Midbrain (tissue), 1 donor: ENCODE measurements around the gene ITGA1.

Experiments
- DNase-seq: peaks from one replicate; lab custom pipeline; 2025; lab: John Stamatoyannopoulos, UW

ITGA1 gene

DNA sequence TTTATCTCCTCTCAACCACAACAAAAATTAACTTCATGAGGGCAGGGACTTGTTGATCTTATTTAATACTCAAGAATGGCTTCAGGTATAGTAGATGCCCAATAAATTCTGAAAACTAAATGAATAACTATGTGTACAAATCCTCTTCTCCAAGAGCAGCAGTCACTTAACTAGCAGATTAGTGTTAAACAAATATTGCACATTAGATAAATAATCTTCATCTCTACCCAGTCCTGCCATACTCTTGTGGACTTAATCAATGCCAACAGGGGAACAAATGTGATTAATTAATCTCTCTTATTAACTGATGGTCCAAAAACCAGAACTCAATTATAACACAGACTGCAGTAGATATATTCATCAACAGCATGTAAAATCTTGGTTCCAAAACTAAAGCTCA is 15.0 kb upstream of the ITGA1 start:
- no peak for DNase-seq

DNA sequence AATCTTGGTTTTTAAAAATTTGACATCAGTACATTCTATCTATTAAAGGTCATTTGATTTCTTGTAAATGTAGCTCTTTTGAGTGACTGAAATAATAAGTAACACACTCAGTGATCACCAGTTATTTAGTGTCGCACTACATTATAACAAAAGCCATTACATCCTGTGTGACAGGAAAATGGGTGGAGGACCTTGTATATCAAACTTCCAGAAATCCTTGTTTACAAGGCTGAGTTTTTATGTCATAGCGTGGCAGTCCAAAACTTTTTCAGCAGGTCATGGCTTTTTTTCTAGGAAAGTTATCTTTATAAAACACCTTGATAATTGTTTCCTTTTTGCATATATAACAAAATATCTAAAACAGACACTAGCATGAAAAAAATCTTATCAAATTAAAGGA is 14.4 kb upstream of the ITGA1 start:
- DNase-seq = no peak

DNA sequence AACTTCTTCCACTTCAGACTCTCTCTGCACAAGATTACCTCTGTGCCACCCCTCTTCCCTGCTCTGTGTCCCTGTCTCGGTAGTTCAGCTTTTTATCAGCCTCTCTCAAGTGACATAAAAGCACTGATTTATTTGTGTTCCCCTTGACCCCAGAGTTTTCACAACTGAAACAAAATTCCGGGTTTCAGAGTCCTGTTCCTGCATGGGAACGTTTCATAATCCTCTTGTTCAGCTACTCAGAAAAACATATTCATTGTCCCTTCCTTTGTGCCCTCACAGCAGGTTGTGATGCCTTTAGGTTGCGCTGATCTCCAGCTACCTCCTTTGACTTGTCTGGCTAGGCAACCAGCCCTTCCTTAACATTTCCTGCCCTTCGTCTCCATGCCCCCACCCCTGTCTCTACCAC is 13.7 kb upstream of the ITGA1 start:
- no peak for DNase-seq

DNA sequence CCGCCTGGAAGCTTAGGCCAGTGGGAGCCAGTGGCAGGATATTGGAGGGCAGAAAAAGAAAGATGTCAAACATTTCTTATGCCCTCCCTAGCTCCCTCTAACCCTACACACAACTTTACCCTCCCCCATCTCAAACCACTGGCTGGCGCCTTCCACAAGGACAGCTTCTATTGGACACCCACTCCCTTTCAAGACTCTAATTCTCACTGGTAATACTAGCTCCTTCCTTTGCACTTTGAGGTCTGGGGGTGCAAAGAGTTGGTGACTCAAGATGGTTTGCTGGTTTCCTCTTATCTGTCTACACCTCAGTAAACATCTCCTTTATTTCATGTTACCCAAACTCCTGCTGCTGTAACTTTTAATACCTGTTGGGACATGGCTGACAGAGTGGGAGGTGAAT is 11.6 kb upstream of the ITGA1 start:
- no peak for DNase-seq

DNA sequence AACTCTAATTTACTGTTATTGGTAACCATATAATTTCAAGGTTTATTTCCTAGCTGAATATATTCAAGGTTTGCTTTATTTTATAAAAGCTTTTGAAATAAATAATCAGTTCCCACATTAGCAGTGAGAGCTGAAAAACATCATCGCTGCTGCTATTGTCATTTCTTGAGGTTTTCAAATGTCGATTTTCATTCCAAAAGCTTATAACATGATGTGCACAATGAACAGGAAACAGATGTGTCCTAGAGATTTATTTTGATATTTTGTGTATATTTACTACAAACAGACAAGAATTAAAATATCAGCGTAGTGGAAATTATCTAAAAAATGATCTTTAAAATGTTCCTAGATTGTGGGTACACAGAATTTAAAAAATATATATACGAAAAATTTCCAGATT is 10.5 kb upstream of the ITGA1 start:
- no peak for DNase-seq

DNA sequence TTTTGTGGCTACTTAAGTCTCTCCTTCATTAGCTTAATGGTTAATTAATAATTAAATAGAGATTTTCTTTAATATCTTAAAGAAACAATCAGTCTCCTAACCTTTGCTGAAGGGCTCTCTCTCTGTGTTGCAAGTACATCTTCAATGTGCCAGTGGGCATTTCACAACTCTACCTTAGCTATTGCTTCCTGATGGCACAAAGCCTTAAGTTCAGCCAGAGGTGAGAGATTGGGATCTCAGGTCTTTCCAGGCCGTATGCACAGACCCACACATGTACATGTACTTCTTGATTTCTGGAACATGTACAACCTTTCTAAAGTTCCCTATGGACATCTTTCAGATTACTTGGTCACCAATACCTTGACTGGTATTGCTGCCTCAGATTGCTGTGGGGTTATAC is 8.9 kb upstream of the ITGA1 start:
- DNase-seq = no peak

DNA sequence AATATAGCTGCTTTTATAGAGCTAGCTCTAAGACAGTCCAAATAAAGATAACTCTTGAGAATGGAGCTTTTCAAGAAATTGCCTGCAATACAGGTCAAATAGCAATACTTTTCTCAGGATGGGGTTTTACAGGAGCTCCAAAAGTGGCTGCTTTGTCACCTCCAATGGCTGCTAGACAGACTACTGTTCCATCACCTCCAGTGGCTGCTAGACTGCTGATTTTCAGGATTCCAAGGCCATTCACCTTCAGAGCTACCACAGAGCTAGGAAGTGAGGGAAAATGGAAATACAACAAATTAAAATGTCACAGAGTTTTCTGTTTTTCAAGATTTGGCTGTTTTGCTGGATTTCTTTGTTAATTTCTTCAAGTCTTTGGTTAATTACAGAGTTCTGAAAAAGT is 8.5 kb upstream of the ITGA1 start:
- DNase-seq = no peak

DNA sequence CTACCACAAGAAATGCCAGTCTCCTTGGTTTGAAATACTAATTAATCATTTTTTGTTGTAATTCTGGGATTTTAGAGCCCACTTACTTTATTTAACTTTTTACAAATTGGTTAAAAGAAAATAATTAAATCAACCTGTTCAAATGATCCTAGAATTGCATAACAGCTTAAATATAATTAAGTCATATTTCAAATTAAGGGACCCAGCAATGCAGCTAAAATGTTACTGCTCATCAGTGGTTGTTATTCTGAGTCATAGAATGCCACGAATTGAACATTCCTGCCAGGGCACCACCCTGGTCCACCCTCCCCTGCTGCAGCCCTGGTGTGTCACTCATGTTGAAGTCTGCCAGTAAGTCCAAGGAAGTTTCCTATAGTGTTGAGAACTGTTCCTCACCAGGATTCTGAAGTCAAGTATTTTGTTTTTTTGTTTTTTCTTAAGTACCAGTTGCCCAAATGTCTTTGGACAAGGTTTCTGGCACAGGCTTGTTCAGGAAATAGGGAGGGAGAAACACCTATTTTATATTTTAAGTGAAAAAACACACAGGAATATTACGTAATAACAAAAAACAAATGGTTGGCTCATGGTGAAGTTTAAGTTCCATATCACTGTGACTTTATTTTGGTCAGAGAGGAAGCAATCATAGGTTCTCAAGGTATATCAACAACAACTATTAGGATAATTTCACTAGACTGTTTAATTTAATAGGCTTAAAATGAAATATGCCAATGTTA is 4.3 kb upstream of the ITGA1 start:
- no peak for DNase-seq

DNA sequence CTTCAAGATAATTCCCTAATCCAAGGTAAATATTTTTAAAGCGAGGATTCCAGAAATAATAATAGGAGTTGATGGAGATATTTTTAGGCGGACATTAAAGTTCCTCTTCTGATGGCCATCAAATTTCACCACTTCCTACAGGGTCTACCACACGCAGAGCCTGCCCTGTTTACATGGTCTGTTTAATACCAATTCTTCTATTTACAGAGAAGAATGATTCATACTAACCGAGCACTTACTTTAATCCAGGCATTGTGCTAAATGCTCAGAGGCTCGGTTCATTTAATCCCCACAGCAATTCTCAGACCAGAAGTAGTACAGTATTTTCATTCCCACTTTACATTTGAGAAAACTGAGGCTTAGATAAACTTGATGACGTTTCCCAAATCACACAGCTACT is 3.0 kb upstream of the ITGA1 start:
- DNase-seq = no peak

DNA sequence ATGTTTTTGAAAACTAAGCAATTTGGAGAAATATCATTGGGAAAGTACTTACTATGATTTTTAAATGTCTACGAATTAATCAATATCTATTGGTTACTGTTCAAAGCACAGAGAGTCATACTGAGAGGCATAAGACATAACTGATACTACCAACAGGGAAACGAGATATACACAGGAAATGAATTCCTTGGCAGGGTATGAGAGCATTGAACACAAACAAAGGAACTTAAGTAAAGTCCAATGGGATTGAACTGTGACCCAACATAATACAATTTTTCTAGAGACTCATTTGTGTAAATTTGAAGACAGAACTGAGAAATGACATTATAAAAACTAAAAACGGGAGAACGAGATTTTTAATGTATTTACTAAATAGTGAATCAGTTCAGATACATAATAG is 1.3 kb upstream of the ITGA1 start:
- DNase-seq = no peak

DNA sequence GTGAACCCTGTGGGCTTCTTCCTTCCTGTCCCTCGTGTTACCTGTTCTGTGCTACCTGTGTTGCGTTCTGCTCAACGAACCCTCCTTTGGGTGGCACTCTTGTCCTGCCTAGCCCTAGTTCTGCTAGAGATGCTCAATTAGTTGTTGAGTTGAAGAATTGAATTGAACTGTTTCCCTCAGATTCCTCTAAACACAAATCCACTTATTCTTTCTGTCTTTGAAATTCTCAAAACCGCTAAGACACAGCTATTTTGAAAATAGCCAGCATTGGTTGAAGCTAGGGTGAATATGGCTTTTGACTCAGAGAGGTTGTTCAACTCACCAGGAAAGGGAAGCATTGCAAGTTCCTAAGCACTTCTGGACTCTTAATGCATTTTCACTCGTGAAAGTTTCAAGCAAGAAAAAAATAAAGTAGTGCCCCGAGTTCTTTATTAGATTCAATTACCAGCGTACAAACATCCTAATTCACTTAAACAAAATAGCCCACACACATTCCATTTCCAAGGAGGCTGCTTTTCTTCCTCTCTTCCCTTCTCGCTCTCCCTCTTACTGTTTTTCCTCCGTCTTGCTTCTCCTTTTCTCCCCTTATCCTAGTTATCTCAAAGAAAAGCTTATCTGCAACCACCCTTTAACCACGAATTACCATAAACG is 642 bp upstream of the ITGA1 start:
- DNase-seq = no peak

DNA sequence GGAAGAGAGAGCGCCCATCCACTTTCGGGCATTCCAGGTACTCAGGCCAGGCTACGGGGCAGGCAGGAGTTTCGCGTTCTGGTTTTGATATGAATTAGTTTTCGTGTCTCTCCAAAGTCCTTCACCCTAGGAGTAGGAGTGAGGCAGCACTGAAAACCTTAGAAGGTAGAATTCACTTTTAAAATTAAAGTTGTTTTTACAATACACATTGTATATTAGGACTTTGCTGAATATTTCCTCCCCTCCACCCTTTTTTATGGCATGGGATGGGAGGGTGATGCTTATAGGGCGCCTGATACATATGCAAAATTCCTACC is 747 bp downstream of the ITGA1 start:
- no peak for DNase-seq

DNA sequence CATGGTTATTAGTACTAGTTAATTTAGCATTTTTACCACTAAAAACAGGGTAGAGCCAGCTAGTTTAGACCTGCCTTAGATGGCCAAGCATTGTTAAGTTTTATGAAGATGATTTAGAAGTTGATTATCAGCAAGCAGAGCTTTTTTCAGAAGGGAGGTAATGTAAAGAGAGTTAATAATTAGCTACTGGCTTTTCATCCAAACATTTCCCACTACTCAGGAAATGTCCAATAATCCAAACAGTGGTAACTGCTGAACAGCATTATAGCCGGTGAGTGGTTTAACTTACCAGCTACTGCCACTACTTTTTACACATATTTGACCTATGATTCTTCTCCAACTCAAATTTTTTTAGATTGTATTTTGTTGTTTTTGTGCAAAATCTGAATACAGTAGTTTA is 1.7 kb downstream of the ITGA1 start:
- DNase-seq = no peak

DNA sequence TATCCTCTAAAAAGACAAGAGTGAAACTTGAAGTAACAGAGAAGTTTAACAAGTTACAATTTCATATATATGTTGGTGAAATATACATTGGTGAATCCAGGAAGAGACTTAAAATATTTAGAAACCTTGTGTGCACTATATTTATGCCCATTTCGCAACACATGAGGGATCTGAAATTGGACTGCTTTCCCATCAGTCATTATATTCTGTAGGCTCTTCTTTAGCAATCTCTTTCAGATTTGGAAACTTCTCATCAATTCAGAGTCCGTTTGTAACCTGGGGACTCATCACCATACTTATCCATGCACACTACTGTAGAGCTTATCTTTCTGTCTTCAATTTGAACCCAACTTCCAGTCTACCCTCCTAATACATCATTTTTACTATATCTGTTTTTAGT is 2.1 kb downstream of the ITGA1 start:
- no peak for DNase-seq

DNA sequence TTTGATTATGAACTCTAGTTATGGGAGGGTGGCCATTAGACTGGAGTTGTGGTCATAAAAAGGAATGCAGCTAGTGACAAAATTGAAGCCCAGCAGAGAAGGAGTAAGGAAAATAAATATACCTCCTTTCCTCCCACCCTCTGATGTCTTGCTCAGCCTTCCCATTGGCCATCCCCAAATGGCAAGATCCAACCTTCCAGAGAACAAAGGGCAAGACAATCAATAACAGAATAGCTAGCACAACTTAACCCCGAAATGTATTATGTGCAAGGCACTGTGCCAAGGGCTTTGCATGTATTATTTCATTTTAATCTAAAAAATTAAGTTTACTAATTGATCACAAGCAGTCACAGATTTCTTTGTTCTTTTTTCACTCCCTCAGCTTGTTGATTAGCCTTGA is 3.6 kb downstream of the ITGA1 start:
- DNase-seq = no peak

DNA sequence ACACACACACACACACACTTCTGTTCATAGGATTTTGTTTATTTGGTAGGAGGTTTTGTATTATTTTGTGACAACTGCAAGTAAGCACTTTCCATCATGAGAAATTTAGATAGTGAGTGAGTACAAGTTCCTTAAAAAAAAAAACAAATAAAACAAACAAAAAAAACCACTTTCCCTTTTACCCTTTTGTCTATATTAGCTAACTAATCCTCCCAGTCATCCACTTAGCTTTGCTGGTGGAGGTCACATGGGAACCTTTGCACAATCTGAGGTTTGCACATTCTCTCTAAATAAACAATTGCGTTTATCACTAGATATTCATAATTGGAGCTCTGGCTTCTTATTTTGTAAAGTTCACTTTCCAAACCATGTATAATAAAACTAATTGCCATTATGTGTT is 6.8 kb downstream of the ITGA1 start:
- no peak for DNase-seq

DNA sequence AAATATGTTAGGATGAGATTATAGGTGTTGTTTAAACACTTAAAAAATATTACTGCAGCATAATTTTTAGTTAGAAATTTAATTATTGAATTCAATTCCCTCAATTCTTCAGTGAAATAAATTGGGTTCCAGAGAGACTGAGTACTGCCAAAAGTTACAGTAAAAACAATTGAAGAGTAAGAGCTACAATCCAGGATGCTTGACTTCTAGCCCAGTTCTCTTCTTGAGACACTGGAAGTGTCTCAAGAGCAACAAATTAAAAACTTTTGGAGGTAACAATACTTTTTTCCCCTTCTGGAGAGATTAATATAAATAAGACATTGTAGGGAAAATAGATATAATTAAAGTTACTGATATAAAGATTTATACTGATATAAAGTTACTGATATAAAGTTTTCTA is 8.3 kb downstream of the ITGA1 start:
- no peak for DNase-seq

DNA sequence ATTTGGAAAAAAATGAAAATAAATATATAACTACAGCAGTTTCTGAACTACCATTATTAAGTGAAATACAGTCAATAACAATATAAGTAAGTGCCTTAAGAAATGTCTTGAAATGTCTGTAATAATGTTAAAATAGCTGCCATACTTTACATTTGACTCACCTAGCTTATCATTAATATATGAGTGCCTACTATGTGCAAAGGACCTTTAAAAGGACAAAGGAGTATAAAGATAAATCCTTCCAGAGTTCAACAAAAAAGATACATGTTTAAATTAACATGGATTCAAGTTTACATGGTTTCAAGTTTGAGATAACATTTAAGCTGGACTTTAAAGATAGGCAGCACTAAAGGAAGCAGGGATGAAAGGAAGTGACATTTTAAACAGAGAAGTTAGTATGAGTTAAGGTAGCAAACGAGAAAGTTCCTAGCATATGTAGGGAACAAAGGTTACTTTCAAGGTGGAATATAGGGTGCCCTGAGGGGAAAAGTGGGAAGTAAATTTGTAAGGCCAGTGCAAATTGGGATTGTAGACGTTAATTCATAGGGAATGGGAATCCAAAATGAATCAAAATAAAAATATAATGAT is 8.9 kb downstream of the ITGA1 start:
- no peak for DNase-seq

DNA sequence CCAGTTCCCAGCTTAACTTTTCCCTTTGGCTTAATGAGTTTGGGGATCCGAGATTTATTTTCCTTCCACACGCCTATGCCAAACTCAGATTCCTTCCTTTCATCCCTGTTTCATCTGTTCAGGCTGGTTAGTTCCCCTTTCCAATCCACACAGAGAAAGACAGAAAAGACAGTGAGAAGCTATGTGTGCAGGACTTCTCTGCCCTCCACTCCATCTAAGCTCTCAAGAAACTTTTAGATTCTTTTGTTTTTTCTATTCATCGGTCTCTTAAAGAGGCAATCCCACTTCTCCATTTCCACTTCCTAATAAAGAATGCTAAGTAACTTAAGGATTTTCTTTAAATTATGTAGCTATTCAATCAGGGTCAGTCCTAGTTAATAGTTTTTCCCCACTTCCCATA is 11.2 kb downstream of the ITGA1 start:
- DNase-seq = no peak

DNA sequence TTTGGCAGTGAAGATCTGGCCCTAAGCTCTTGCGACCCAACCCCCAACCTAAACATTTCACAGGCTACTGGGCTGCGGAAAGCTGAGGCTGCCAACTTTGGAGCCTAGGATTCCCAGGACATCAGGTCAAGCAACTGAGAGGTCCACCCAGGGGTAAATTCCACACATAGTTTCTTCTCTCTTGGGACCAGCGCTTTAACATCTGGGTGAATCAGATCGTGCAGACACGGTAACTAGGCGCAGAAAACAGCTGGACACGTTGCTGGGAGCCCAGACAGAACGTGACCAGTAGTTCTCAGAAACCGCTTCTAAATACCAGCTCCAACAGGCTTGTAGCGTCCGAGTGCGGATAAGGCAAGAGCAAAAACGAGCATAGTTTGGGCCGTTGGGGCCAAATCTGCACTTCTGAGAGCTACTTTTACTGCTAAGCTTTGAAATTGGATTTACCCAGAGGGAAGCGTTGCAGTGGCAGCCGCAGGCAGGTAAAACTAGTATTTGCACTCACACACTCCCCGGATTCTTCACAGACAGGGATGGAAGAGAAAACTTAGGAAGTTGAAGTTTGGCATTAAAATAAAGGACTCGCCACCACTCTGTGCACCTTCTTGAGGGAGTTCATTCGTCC is 11.8 kb downstream of the ITGA1 start:
- DNase-seq = no peak

DNA sequence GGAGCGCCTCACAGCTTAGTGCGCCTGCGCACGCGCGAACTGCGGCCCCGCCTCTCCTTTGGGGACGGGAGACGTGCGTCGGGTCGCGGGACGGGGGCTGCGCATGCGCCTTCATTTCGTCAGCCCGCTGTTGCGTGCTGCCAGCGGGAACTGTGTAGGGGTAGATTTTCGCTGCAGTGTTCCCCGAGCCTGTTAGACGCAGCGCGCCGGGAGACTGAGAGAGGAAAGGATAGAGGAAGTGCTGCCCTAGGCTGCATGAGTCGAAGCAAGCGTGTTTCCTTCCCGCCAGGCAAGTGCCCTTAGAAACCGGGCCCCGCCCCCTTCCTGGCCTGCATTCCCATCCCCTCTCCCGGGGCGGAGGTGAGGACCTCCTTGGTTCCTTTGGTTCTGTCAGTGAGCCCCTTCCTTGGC is 12.3 kb downstream of the ITGA1 start:
- DNase-seq = peak; percentile 96

DNA sequence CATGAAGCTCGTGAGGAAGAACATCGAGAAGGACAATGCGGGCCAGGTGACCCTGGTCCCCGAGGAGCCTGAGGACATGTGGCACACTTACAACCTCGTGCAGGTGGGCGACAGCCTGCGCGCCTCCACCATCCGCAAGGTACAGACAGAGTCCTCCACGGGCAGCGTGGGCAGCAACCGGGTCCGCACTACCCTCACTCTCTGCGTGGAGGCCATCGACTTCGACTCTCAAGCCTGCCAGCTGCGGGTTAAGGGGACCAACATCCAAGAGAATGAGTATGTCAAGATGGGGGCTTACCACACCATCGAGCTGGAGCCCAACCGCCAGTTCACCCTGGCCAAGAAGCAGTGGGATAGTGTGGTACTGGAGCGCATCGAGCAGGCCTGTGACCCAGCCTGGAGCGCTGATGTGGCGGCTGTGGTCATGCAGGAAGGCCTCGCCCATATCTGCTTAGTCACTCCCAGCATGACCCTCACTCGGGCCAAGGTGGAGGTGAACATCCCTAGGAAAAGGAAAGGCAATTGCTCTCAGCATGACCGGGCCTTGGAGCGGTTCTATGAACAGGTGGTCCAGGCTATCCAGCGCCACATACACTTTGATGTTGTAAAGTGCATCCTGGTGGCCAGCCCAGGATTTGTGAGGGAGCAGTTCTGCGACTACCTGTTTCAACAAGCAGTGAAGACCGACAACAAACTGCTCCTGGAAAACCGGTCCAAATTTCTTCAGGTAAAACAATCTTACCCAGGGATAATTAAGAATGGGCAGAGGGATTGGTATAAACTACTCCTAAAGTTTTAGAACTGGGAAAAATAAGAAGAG is 12.9 kb downstream of the ITGA1 start:
- peak; percentile 19 for DNase-seq

DNA sequence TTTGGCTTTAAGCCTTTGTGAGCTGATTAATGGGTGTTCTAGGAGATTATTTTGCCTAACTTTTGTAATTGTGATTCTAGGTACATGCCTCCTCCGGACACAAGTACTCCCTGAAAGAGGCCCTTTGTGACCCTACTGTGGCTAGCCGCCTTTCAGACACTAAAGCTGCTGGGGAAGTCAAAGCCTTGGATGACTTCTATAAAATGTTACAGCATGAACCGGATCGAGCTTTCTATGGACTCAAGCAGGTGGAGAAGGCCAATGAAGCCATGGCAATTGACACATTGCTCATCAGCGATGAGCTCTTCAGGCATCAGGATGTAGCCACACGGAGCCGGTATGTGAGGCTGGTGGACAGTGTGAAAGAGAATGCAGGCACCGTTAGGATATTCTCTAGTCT is 13.6 kb downstream of the ITGA1 start:
- DNase-seq = no peak
